ENCODE data around the gene STX4. TPM values are rescaled to one million over a fixed set of nuclear protein-coding genes. Genes with fewer than 3 reads are reported as not detected.

STX4 gene
- total and polyA plus RNA-seq, 2 donors from 2014 or later, result 60.6 to 61.2 TPM

DNA sequence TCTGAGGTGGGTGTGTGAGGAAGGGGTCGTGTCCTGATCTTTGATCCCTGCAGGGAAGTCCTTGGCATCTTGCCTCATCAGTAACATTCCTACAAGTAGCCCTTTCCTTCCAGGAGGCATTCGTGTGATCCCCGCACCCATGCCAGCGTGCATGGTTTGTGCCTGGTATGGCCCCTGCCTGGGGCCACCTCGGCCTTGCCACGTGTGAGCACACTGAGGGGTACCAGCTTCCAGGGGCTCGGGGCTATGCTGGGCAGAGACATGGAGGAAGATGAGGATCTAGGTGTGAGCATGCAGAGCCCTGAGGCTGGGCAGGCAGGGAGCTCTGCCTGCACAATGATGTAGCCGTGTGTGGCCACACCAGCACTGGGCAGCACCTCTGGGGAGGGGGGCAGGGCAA is 42.3 kb upstream of the STX4 start:
- Histone ChIP-seq H3K4me1 (ENCODE audit: control insufficient read depth in 2 of 3, insufficient read depth in 2 of 3, low read depth in 1 of 3, low read length in 3 of 3) (peaks cover 0 to under 1% (median 0%) of the 10 kb centered on the region in 3 donors), H3K9ac (ENCODE audit: low read length in 3 of 3) (no peak overlapping the region), H3K36me3 (ENCODE audit: control insufficient read depth in 2 of 3, insufficient read depth in 3 of 3, low read length in 3 of 3) (no peaks in the 10 kb centered on the region), H3K4me3 (ENCODE audit: low read length in 3 of 3) (no peak overlapping the region), H3K9me3 (ENCODE audit: control insufficient read depth in 2 of 3, insufficient read depth in 1 of 3, low read length in 3 of 3) (no peaks in the 10 kb centered on the region), H3K27me3 (ENCODE audit: control insufficient read depth, insufficient read depth, low read length) (no peaks in the 10 kb centered on the region), H3K27ac (ENCODE audit: low read depth in 2 of 2, low read length in 2 of 2) (no peak overlapping the region)
- DNase-seq (no peak), FAIRE-seq (no peak)
- intact Hi-C loops (cut with DNase I), result no loop called here
- TF ChIP-seq, protein P1, sequence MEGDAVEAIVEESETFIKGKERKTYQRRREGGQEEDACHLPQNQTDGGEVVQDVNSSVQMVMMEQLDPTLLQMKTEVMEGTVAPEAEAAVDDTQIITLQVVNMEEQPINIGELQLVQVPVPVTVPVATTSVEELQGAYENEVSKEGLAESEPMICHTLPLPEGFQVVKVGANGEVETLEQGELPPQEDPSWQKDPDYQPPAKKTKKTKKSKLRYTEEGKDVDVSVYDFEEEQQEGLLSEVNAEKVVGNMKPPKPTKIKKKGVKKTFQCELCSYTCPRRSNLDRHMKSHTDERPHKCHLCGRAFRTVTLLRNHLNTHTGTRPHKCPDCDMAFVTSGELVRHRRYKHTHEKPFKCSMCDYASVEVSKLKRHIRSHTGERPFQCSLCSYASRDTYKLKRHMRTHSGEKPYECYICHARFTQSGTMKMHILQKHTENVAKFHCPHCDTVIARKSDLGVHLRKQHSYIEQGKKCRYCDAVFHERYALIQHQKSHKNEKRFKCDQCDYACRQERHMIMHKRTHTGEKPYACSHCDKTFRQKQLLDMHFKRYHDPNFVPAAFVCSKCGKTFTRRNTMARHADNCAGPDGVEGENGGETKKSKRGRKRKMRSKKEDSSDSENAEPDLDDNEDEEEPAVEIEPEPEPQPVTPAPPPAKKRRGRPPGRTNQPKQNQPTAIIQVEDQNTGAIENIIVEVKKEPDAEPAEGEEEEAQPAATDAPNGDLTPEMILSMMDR (IDR thresholded peaks at IDR 0.05; ENCODE audit: borderline replicate concordance, extremely low read depth, insufficient read depth), result no peak

DNA sequence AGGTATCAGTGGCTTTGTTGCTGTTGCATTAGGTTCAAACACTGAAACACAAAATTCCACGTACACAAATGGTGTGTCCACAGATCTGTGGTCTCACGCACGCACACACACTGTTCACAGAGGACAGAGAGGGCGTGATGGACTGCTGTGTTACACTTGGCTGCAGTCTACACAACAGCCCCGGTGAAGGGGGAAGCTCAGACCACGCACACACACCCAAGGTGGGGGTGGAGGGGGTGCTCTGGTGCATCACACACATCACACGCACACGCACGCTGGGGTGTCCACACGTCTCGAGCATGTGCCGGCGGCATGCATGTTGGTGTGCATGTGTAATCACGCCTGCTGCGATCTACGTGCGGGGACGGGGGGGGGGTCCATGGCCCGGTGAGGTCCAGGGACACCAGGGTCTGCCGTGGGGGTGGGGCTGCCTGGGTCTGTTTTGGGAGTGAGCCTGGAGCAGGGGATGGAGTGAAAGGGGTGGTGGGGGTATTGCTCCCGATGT is 41.0 kb upstream of the STX4 start:
- DNase-seq (no peak), FAIRE-seq (no peak)
- no peak overlapping the region for H3K4me3 ChIP-seq (ENCODE audit: low read length in 3 of 3)
- H3K4me1 ChIP-seq (ENCODE audit: control insufficient read depth in 2 of 3, insufficient read depth in 2 of 3, low read depth in 1 of 3, low read length in 3 of 3), result peaks cover 0 to 3% (median 0%) of the 10 kb centered on the region in 3 donors
- intact Hi-C loops (cut with DNase I), result no loop called here
- H3K36me3 ChIP-seq (ENCODE audit: control insufficient read depth in 2 of 3, insufficient read depth in 3 of 3, low read length in 3 of 3), result no peaks in the 10 kb centered on the region
- H3K9ac ChIP-seq (ENCODE audit: low read length in 3 of 3), result no peak overlapping the region
- no peaks in the 10 kb centered on the region for H3K9me3 ChIP-seq (ENCODE audit: control insufficient read depth in 2 of 3, insufficient read depth in 1 of 3, low read length in 3 of 3)
- peaks cover 2% of the 10 kb centered on the region for H3K27me3 ChIP-seq (ENCODE audit: control insufficient read depth, insufficient read depth, low read length)
- TF ChIP-seq, protein P1 (IDR thresholded peaks at IDR 0.05; ENCODE audit: borderline replicate concordance, extremely low read depth, insufficient read depth), result no peak
- no peak overlapping the region for H3K27ac ChIP-seq (ENCODE audit: low read depth in 2 of 2, low read length in 2 of 2)

DNA sequence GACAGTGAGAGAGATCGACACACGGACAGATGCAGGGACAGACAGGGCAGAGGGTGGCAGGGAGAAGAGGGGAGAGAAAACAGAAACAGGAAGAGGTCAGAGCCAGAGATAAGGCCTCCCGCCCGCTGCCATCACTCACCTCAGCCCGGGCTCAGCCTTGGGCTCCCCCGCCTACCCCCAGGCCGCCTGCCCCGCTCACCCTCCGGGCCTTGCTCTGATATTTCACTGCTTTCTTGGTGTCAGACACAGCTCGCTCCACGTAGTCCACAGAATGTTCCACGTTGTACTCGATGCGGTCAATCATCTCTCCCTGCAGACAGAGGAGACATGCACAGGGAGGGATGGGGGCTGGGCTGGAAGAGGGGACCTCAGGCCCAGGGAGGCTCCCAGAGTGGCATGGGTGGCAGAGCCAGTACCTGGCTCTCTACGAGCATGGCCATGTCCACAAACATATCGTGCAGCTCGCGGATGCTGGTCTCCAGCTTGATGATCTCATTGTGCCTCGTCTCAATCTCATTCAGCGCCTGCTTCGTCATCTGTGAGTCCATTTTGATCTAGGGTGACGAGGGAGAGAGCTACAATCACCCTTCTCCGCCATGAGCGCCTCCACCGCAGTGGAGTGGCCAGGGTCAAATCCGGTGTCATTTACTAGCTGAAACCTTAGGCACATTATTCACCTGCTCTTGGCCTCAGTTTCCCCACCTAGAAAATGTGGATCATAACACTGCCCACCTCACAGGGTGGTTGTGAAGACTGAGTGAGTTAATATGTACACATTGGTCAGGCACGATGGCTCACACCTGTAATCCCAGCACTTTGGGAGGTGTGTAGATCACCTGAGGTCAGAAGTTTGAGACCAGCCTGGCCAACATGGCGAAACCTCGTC is 40.2 kb upstream of the STX4 start:
- FAIRE-seq, result no peak
- intact Hi-C loops (cut with DNase I), result no loop called here

More for the DNA sequence above, 40.2 kb upstream of the STX4 start:
- TF ChIP-seq, protein P1 (IDR thresholded peaks at IDR 0.05; ENCODE audit: borderline replicate concordance, extremely low read depth, insufficient read depth), result no peak
- H3K9me3 ChIP-seq (ENCODE audit: control insufficient read depth in 2 of 3, insufficient read depth in 1 of 3, low read length in 3 of 3), result no peaks in the 10 kb centered on the region
- H3K4me1 ChIP-seq (ENCODE audit: control insufficient read depth in 2 of 3, insufficient read depth in 2 of 3, low read depth in 1 of 3, low read length in 3 of 3), result peaks cover 0 to 9% (median 0%) of the 10 kb centered on the region in 3 donors
- H3K4me3 ChIP-seq (ENCODE audit: low read length in 3 of 3), result no peak overlapping the region
- H3K9ac ChIP-seq (ENCODE audit: low read length in 3 of 3), result no peak overlapping the region
- no peaks in the 10 kb centered on the region for H3K36me3 ChIP-seq (ENCODE audit: control insufficient read depth in 2 of 3, insufficient read depth in 3 of 3, low read length in 3 of 3)
- no peak overlapping the region for H3K27ac ChIP-seq (ENCODE audit: low read depth in 2 of 2, low read length in 2 of 2)
- DNase-seq, result no peak
- peaks cover 2% of the 10 kb centered on the region for H3K27me3 ChIP-seq (ENCODE audit: control insufficient read depth, insufficient read depth, low read length)
